WTC11 (cell line): ENCODE measurements around the gene LRRC17. TPM values are rescaled to one million over a fixed set of nuclear protein-coding genes. Genes with fewer than 3 reads are reported as not detected.
"Not testable (repeated sequence)": the region's sequence is repeated elsewhere in the genome, so short reads cannot be mapped to it uniquely, and the experiment has no call there.

ENCODE experiments used
- ATAC-seq: fragments of 200-7000 bp; cut with Tn5 transposase; 2 replicates; pipeline ENCODE4 v1.10.0; 2021; ENCODE audit warnings: mild to moderate bottlenecking, moderate library complexity
- CTCF ChIA-PET: fragments of 300-600 bp; sonication (Branson Sonifier 250); formaldehyde crosslinking; loops from one replicate; lab custom pipeline; 2021; ENCODE audit warnings: antibody characterized with exemption; lab: Charles Lee
- POLR2A ChIA-PET: fragments of 350-600 bp; sonication (Branson Sonifier 250); formaldehyde crosslinking; loops from one replicate; lab custom pipeline; 2021; ENCODE audit warnings: antibody characterized with exemption; lab: Charles Lee
- DNase-seq: peaks from one replicate; pipeline ENCODE4 v3.0.0; 2021; ENCODE audit warnings: low spot score
- H3K27ac Mint-ChIP-seq: 2 replicates; pipeline ENCODE4 v1.8.0; 2021; ENCODE audit warnings: mixed read lengths
- H3K27me3 Mint-ChIP-seq: 2 replicates; pipeline ENCODE4 v1.8.0; 2021; ENCODE audit warnings: low read depth, mild to moderate bottlenecking, moderate library complexity, mixed read lengths
- H3K36me3 Mint-ChIP-seq: 2 replicates; pipeline ENCODE4 v1.8.0; 2021; ENCODE audit warnings: mixed read lengths
- H3K4me1 Mint-ChIP-seq: 2 replicates; pipeline ENCODE4 v1.8.0; 2022; ENCODE audit warnings: mixed read lengths
- H3K4me3 Mint-ChIP-seq: 2 replicates; pipeline ENCODE4 v1.8.0; 2021; ENCODE audit warnings: mild to moderate bottlenecking, moderate library complexity, mixed read lengths
- H3K9me3 Mint-ChIP-seq: 2 replicates; pipeline ENCODE4 v1.8.0; 2021; ENCODE audit warnings: mixed read lengths
- E2F4 ChIP-seq: sonication (generic); formaldehyde crosslinking; IDR thresholded peaks from 2 replicates; pipeline ENCODE4 v1.8.1; 2022; ENCODE audit warnings: low read depth, mild to moderate bottlenecking, moderate library complexity, missing genetic modification reagents, borderline replicate concordance
- E2F5 ChIP-seq: sonication (generic); formaldehyde crosslinking; IDR thresholded peaks from 2 replicates; pipeline ENCODE4 v1.8.1; 2022; ENCODE audit warnings: mild to moderate bottlenecking, moderate library complexity, missing genetic modification reagents
- ESRRA ChIP-seq: sonication (generic); formaldehyde crosslinking; IDR thresholded peaks from 2 replicates; pipeline ENCODE4 v1.8.1; 2022; ENCODE audit warnings: mild to moderate bottlenecking, missing genetic modification reagents, borderline replicate concordance
- FOXK1 ChIP-seq: sonication (generic); formaldehyde crosslinking; IDR thresholded peaks from 2 replicates; pipeline ENCODE4 v1.8.0; 2022; ENCODE audit warnings: mild to moderate bottlenecking, moderate library complexity, missing genetic modification reagents
- MXD4 ChIP-seq: fragments of 250-450 bp; sonication (Bioruptor Pico); IDR thresholded peaks from 2 replicates; pipeline ENCODE4 v1.8.0; 2021; ENCODE audit warnings: mild to moderate bottlenecking, moderate library complexity, borderline replicate concordance
- PRRX2 ChIP-seq: fragments of 250-450 bp; sonication (Bioruptor Pico); IDR thresholded peaks from 2 replicates; pipeline ENCODE4 v1.8.0; 2021; ENCODE audit warnings: mild to moderate bottlenecking
- RELA ChIP-seq: sonication (generic); formaldehyde crosslinking; IDR thresholded peaks from 2 replicates; pipeline ENCODE4 v1.8.1; 2022; ENCODE audit warnings: missing genetic modification reagents, mild to moderate bottlenecking, borderline replicate concordance
- ZNF317 ChIP-seq: sonication (generic); formaldehyde crosslinking; IDR thresholded peaks from 2 replicates; pipeline ENCODE4 v1.8.1; 2023; ENCODE audit warnings: low read depth, mild to moderate bottlenecking, moderate library complexity, missing genetic modification reagents, borderline replicate concordance
- ZNF416 ChIP-seq: fragments of 250-450 bp; sonication (Bioruptor Pico); IDR thresholded peaks from 2 replicates; pipeline ENCODE4 v1.9.0; 2021; ENCODE audit warnings: mild to moderate bottlenecking, inconsistent platforms
- total RNA-seq: library from RNA; stranded (reverse); gene quantifications from 3 replicates; pipeline ENCODE4 v1.2.3, GENCODE V29; 2021
- TF ChIP-seq, protein P1 (sequence below): fragments of 250-450 bp; sonication (Bioruptor Pico); conservative IDR thresholded peaks from 2 replicates; pipeline ENCODE4 v1.9.0; 2021; ENCODE audit warnings: mild to moderate bottlenecking
- TF ChIP-seq, protein P2 (sequence below): fragments of 250-450 bp; sonication (Bioruptor Pico); IDR thresholded peaks from 2 replicates; pipeline ENCODE4 v1.9.0; 2021; ENCODE audit warnings: moderate library complexity, mild to moderate bottlenecking, inconsistent platforms, borderline replicate concordance

Gene LRRC17
- total RNA-seq, 1 experiment from 2014 or later, result 1.6 TPM

DNA sequence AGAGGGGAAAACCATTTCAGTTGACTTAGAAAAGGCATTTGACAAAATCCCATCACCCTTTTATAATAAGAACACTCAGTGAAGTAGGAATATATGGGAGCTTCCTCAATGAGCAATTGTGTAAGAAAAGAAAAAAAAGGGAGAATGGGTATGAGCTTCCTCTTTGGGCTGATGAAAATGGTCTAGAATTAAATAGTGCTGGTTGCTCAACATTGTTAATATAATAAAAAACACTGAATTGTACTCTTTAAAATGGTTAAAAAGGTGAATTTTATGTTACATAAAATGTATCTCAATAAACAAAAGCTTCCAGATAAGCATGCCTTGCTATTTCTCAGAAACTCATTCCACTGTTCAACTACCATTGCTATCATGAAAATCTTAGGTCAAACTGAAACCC lies 40.6 kb downstream of the LRRC17 start:
- H3K9me3 Mint-ChIP-seq, result peaks cover 54% of the 10 kb centered on the region
- ChIA-PET POLR2A (no interaction called here), CTCF (no interaction called here)
- H3K36me3 Mint-ChIP-seq, result peaks cover 23% of the 10 kb centered on the region
- no peak overlapping the region for H3K4me3 Mint-ChIP-seq
- ATAC-seq (no peak), DNase-seq (no peak)
- H3K27me3 Mint-ChIP-seq, result no peaks in the 10 kb centered on the region
- H3K4me1 Mint-ChIP-seq, result no peaks in the 10 kb centered on the region
- no peak for TF ChIP-seq E2F5 (CRISPR knock-in tag)
- no peak for TF ChIP-seq PRRX2 (CRISPR knock-in tag)
- TF ChIP-seq ZNF317 (CRISPR knock-in tag), result no peak
- TF ChIP-seq, protein P1, sequence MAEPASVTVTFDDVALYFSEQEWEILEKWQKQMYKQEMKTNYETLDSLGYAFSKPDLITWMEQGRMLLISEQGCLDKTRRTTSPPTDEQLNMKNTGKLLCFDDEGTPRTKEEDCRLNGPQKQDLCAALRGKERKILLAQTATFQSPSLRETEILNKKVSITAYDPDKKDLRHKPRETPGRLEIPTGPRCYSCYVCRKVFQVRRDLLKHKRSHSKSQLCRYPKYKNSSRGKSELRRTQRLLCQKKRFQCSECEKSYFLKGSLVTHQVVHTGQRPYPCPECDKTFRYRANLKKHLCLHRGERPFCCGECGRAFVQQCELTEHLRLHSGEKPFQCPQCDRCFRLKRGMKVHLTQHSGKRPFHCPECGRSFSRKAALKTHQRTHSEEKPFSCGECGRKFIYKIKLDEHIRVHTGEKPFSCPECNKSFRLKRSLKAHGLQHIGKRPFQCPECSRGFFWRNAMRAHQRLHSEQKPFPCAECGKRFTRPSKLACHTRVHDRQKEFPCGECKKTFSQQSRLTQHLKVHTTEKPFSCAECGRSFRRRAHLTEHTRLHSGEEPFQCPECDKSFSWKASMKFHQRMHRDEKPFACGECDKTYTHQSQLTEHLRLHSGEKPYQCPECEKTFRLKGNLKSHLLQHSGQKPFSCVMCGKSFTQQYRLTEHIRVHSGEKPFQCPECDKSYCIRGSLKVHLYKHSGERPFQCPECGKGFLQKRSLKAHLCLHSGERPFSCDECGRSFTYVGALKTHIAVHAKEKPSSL (CRISPR knock-in tag), result no peak
- no peak for TF ChIP-seq ESRRA (CRISPR knock-in tag)
- no peak for TF ChIP-seq FOXK1
- no peak for TF ChIP-seq RELA (CRISPR knock-in tag)
- no peak for TF ChIP-seq MXD4 (CRISPR knock-in tag)
- TF ChIP-seq ZNF416 (CRISPR knock-in tag), result no peak
- no peak overlapping the region for H3K27ac Mint-ChIP-seq

- CTCF ChIA-PET, H3K27ac Mint-ChIP-seq, POLR2A ChIA-PET, H3K27me3 Mint-ChIP-seq, H3K4me3 Mint-ChIP-seq, H3K4me1 Mint-ChIP-seq, ATAC-seq, DNase-seq: not testable (repeated sequence)
- Mint-ChIP-seq H3K9me3 (peaks cover 54% of the 10 kb centered on the region), H3K36me3 (peaks cover 23% of the 10 kb centered on the region)
These were observed 41.6 kb downstream of the LRRC17 start for GRCh38 chr7:102954359-102954758.

GRCh38 chr7:102958004-102958403 lies 45.2 kb downstream of the LRRC17 start:
- POLR2A ChIA-PET, DNase-seq, CTCF ChIA-PET, ATAC-seq, H3K27ac Mint-ChIP-seq, H3K4me1 Mint-ChIP-seq, H3K27me3 Mint-ChIP-seq, H3K4me3 Mint-ChIP-seq: not testable (repeated sequence)
- Mint-ChIP-seq H3K36me3 (peaks cover 29% of the 10 kb centered on the region), H3K9me3 (peaks cover 52% of the 10 kb centered on the region)

- H3K36me3 Mint-ChIP-seq, H3K4me3 Mint-ChIP-seq, H3K4me1 Mint-ChIP-seq, H3K27me3 Mint-ChIP-seq, DNase-seq, POLR2A ChIA-PET, H3K27ac Mint-ChIP-seq, CTCF ChIA-PET, ATAC-seq: not testable (repeated sequence)
- peaks cover 15% of the 10 kb centered on the region for H3K9me3 Mint-ChIP-seq
These were observed 49.2 kb downstream of the LRRC17 start for GRCh38 chr7:102961993-102962392.

DNA sequence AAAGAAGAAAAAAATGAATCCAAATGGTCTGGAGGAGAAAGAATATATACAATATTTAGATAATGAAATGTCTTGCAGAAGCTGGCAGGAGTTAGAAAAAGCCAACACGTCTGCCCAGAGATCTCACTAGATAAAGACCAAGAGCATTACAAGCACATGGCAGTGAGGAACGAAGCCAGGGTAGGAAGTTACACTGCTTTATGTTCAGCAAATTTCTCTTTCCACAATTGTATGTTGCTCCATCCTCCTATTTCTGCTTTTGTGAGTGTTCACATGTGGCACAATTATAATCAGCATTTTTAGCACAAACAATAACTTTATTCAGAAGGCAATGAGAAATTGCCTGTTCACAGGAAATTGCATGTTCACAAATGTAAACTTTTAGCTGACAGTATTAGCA lies 53.7 kb downstream of the LRRC17 start:
- Mint-ChIP-seq H3K27ac (no peak overlapping the region), H3K9me3 (peaks cover 5% of the 10 kb centered on the region; the same call in 1 of the 2 replicates), H3K27me3 (no peaks in the 10 kb centered on the region), H3K36me3 (peaks cover 5% of the 10 kb centered on the region; the same call in 1 of the 2 replicates), H3K4me1 (no peaks in the 10 kb centered on the region), H3K4me3 (no peak overlapping the region)
- ChIA-PET POLR2A (no interaction called here), CTCF (interaction anchor here (0.7 to 1.0 kb wide), 2 partner anchors 50 to 99 kb away, joined by 3 to 4 read pairs; no protein-coding TSS in a partner anchor)
- TF ChIP-seq, protein P2, sequence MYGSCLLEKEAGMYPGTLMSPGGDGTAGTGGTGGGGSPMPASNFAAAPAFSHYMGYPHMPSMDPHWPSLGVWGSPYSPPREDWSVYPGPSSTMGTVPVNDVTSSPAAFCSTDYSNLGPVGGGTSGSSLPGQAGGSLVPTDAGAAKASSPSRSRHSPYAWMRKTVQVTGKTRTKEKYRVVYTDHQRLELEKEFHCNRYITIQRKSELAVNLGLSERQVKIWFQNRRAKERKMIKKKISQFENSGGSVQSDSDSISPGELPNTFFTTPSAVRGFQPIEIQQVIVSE (CRISPR knock-in tag), result no peak
- TF ChIP-seq E2F4 (CRISPR knock-in tag), result no peak
- no peak for ATAC-seq
- no peak for DNase-seq
